IMR-90 (cell line): ENCODE data around the gene WASHC1. TPM values are rescaled to one million over a fixed set of nuclear protein-coding genes. Genes with fewer than 3 reads are reported as not detected.
"Not testable (repeated sequence)": the region's sequence is repeated elsewhere in the genome, so short reads cannot be mapped to it uniquely, and the experiment has no call there.

Experiments used
- ATAC-seq: fragments of 200-7000 bp; cut with Tn5 transposase; 2 replicates; pipeline ENCODE4 v1.9.1; 2020; ENCODE audit warnings: low read depth, mild to moderate bottlenecking, moderate library complexity
- BruUV-seq: library from RNA; stranded (reverse); fragments of 400-500 nt; replicated peaks from 2 replicates; lab custom pipeline; 2021; lab: Mats Ljungman, UMichigan
- CTCF ChIA-PET: fragments of 300-600 bp; formaldehyde crosslinking; extraction: SDS; loops from one replicate; lab custom pipeline; 2021; ENCODE audit warnings: antibody characterized with exemption; lab: Yijun Ruan, JAX
- POLR2A ChIA-PET: fragments of 300-600 bp; sonication (Branson Sonifier 250); formaldehyde crosslinking; loops from one replicate; lab custom pipeline; 2022; ENCODE audit warnings: antibody characterized with exemption; ENCODE audit not compliant: unreplicated experiment; lab: Charles Lee
- DNase-seq: peaks from one replicate; pipeline ENCODE4 v3.0.0; 2013
- H2AFZ ChIP-seq: replicated peaks from 2 replicates; pipeline ENCODE3; 2013; ENCODE audit warnings: low read length, mild to moderate bottlenecking; ENCODE audit not compliant: poor library complexity
- H2AK5ac ChIP-seq: 2 replicates; pipeline ENCODE4 v1.6.1; 2013; ENCODE audit warnings: low read depth, low read length, inconsistent platforms
- H2AK9ac ChIP-seq: replicated peaks from 2 replicates; pipeline ENCODE3; 2013; ENCODE audit warnings: mild to moderate bottlenecking, low read depth, low read length, moderate library complexity; ENCODE audit not compliant: poor library complexity
- H2BK120ac ChIP-seq: 2 replicates; pipeline ENCODE4 v1.6.1; 2013; ENCODE audit warnings: low read depth, low read length, inconsistent platforms
- H2BK15ac ChIP-seq: 3 replicates; pipeline ENCODE4 v1.6.1; 2013; ENCODE audit warnings: low read depth, low read length, inconsistent platforms
- H2BK20ac ChIP-seq: 2 replicates; pipeline ENCODE4 v1.6.1; 2013; ENCODE audit warnings: low read depth, mild to moderate bottlenecking, inconsistent platforms, low read length, moderate library complexity
- H2BK5ac ChIP-seq: 2 replicates; pipeline ENCODE4 v1.6.1; 2013; ENCODE audit warnings: mild to moderate bottlenecking, low read depth, low read length, inconsistent platforms; ENCODE audit not compliant: poor library complexity, severe bottlenecking
- H3K14ac ChIP-seq: replicated peaks from 2 replicates; pipeline ENCODE4 v1.6.1; 2013; ENCODE audit warnings: low read depth, low read length, inconsistent platforms
- H3K18ac ChIP-seq: 2 replicates; pipeline ENCODE4 v1.6.1; 2013; ENCODE audit warnings: low read depth, low read length, control low read depth
- H3K23ac ChIP-seq: 2 replicates; pipeline ENCODE4 v1.6.1; 2013; ENCODE audit warnings: low read depth, low read length, inconsistent platforms
- H3K27ac ChIP-seq: 2 replicates; pipeline ENCODE4 v1.5.1; 2013; ENCODE audit warnings: mild to moderate bottlenecking, control low read depth, low read length; ENCODE audit not compliant: insufficient read depth
- H3K27me3 ChIP-seq: 2 replicates; pipeline ENCODE4 v1.6.1; 2013; ENCODE audit warnings: low read length; ENCODE audit not compliant: control insufficient read depth, insufficient read depth
- H3K36me3 ChIP-seq: 2 replicates; pipeline ENCODE4 v1.6.1; 2013; ENCODE audit warnings: low read length, mixed read lengths; ENCODE audit not compliant: control insufficient read depth, insufficient read depth
- H3K4ac ChIP-seq: 2 replicates; pipeline ENCODE4 v1.6.1; 2013; ENCODE audit warnings: low read depth, low read length, inconsistent platforms
- H3K4me1 ChIP-seq: 2 replicates; pipeline ENCODE4 v1.6.1; 2013; ENCODE audit warnings: low read length, mixed read lengths; ENCODE audit not compliant: control insufficient read depth, insufficient read depth
- H3K4me2 ChIP-seq: 2 replicates; pipeline ENCODE4 v1.6.1; 2013; ENCODE audit warnings: low read depth, mild to moderate bottlenecking, control low read depth, low read length, moderate library complexity
- H3K4me3 ChIP-seq: 2 replicates; pipeline ENCODE4 v1.5.1; 2013; ENCODE audit warnings: low read depth, mild to moderate bottlenecking, control low read depth, low read length, moderate library complexity; ENCODE audit not compliant: insufficient read depth
- H3K56ac ChIP-seq: 2 replicates; pipeline ENCODE4 v1.6.1; 2013; ENCODE audit warnings: low read length, inconsistent platforms; ENCODE audit not compliant: insufficient read depth; ENCODE audit errors: extremely low read depth
- H3K79me1 ChIP-seq, 2 experiments: 2 replicates each; pipeline ENCODE4 v1.6.1; 2013; ENCODE audit warnings: low read length in 2 of 2, inconsistent platforms in 1 of 2, low read depth in 1 of 2
- H3K9ac ChIP-seq: 2 replicates; pipeline ENCODE4 v1.6.1; 2013; ENCODE audit warnings: low read depth, low read length, control low read depth
- H3K9me1 ChIP-seq: 2 replicates; pipeline ENCODE4 v1.6.1; 2013; ENCODE audit warnings: low read length, inconsistent platforms; ENCODE audit not compliant: insufficient read depth
- H3K9me3 ChIP-seq: 2 replicates; pipeline ENCODE4 v1.6.1; 2013; ENCODE audit warnings: low read length; ENCODE audit not compliant: control insufficient read depth, insufficient read depth
- H4K20me1 ChIP-seq: 2 replicates; pipeline ENCODE4 v1.6.1; 2013; ENCODE audit warnings: low read length, inconsistent platforms; ENCODE audit not compliant: insufficient read depth
- H4K5ac ChIP-seq: 2 replicates; pipeline ENCODE4 v1.6.1; 2013; ENCODE audit warnings: mild to moderate bottlenecking, low read depth, low read length, control low read depth
- H4K8ac ChIP-seq, 2 experiments: 2 replicates each; pipeline ENCODE4 v1.6.1; 2013; ENCODE audit warnings: low read depth in 2 of 2, low read length in 2 of 2, control low read depth in 1 of 2, inconsistent platforms in 1 of 2
- H4K91ac ChIP-seq: 2 replicates; pipeline ENCODE4 v1.6.1; 2013; ENCODE audit warnings: low read depth, low read length, inconsistent platforms; ENCODE audit not compliant: insufficient read depth
- WGBS, 2 experiments: methylation state at CpG; one replicate each; pipeline versions ENCODE4 v1.1.5 to v1.1.7; 2013; ENCODE audit warnings: missing lambda C conversion rate in 2 of 2; ENCODE audit not compliant: insufficient read length in 1 of 2; ENCODE audit errors: extremely low coverage in 2 of 2; 5-methylcytosine and 5-hydroxymethylcytosine counted together
- dilution Hi-C: fragments of 300-500 bp; cut with HindIII; formaldehyde crosslinking; loops from one replicate; pipeline ENCODE4 v1.14.3; 2018; ENCODE audit warnings: low sequenced_read_pairs; ENCODE audit not compliant: unreplicated experiment
- in situ Hi-C: fragments of 300-500 bp; cut with MboI; formaldehyde crosslinking; loops from 3 replicates; pipeline ENCODE4 v1.14.3; 2019; ENCODE audit warnings: low sequenced_read_pairs, inconsistent platforms, mixed read lengths
- intact Hi-C: fragments of 100-400 bp; cut with micrococcal nuclease; formaldehyde crosslinking; loops from 2 replicates; pipeline ENCODE4 v1.10.0; 2022
- polyA plus RNA-seq, 3 experiments: library from polyadenylated mRNA; depleted of rRNA; stranded (reverse); fragments of >200 nt; gene quantifications; 2 replicates each; pipeline ENCODE4 v1.2.3, GENCODE V29; 2012; ENCODE audit warnings: low replicate concordance in 1 of 3
- total RNA-seq: library from RNA; depleted of rRNA; stranded (reverse); fragments of >200 nt; gene quantifications from 2 replicates; pipeline ENCODE4 v1.2.3, GENCODE V29; 2012; rRNA removed

WASHC1 gene
- total and polyA plus RNA-seq, 2 of the 4 experiments (the other 2 are of a cell fraction): 3.0 to 13.7 TPM

GRCh38 chr9:10207-10606, 19.0 kb downstream of the WASHC1 start:
- H3K4me3 ChIP-seq, ATAC-seq, H2BK20ac ChIP-seq, H4K8ac ChIP-seq, H4K91ac ChIP-seq, H3K9ac ChIP-seq, H4K5ac ChIP-seq, H3K14ac ChIP-seq, H2AK5ac ChIP-seq, H3K27me3 ChIP-seq, H3K4me1 ChIP-seq, H3K27ac ChIP-seq, POLR2A ChIA-PET, H3K18ac ChIP-seq, H3K9me3 ChIP-seq, BruUV-seq, H4K20me1 ChIP-seq, in situ Hi-C loops, H3K4ac ChIP-seq, H2AFZ ChIP-seq, dilution Hi-C loops, H3K9me1 ChIP-seq, H3K56ac ChIP-seq, DNase-seq, H2BK120ac ChIP-seq, H2AK9ac ChIP-seq, H3K36me3 ChIP-seq, H2BK15ac ChIP-seq, CTCF ChIA-PET, H3K23ac ChIP-seq, H3K79me1 ChIP-seq, intact Hi-C loops, H3K4me2 ChIP-seq: not testable (repeated sequence)
- H2BK5ac ChIP-seq: peak overlapping the region; percentile 42
- WGBS, 2 experiments: no CpG with 5 or more reads among the region's 13 CpGs

Other genes starting within 250 kb of the WASHC1 start
- 0.18 TPM in 1 of 2 replicates, not detected in the other for gene FOXD4, start 89.0 kb upstream of the WASHC1 start, total RNA-seq
- 0.03 and 0.09 TPM in 2 replicates for gene FOXD4, start 89.0 kb upstream of the WASHC1 start, polyA plus RNA-seq (2012; rRNA removed)
- 12.2 and 24.2 TPM in 2 replicates for gene ZNG1A, start 149.6 kb upstream of the WASHC1 start, total RNA-seq
- 11.5 and 12.4 TPM in 2 replicates for gene ZNG1A, start 149.6 kb upstream of the WASHC1 start, polyA plus RNA-seq (2012; rRNA removed)
- gene DOCK8, start 185.4 kb upstream of the WASHC1 start, total RNA-seq: not detected in 2 replicates
- gene DOCK8, start 185.4 kb upstream of the WASHC1 start, polyA plus RNA-seq (2012; rRNA removed): not detected in 2 replicates